ENCODE results near the gene AHDC1.

- TF ChIP-seq, protein P1, sequence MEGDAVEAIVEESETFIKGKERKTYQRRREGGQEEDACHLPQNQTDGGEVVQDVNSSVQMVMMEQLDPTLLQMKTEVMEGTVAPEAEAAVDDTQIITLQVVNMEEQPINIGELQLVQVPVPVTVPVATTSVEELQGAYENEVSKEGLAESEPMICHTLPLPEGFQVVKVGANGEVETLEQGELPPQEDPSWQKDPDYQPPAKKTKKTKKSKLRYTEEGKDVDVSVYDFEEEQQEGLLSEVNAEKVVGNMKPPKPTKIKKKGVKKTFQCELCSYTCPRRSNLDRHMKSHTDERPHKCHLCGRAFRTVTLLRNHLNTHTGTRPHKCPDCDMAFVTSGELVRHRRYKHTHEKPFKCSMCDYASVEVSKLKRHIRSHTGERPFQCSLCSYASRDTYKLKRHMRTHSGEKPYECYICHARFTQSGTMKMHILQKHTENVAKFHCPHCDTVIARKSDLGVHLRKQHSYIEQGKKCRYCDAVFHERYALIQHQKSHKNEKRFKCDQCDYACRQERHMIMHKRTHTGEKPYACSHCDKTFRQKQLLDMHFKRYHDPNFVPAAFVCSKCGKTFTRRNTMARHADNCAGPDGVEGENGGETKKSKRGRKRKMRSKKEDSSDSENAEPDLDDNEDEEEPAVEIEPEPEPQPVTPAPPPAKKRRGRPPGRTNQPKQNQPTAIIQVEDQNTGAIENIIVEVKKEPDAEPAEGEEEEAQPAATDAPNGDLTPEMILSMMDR (IDR thresholded peaks at IDR 0.05 in 2 of 3, conservative IDR thresholded peaks at IDR 0.05 in 1 of 3; ENCODE audit: insufficient read depth in 2 of 3, low read depth in 1 of 3, low read length in 3 of 3): no peak
- TF ChIP-seq CEBPG (CRISPR knock-in tag; IDR thresholded peaks at IDR 0.05) (no peak), CEBPG (tag; conservative IDR thresholded peaks at IDR 0.05 in 1 of 2, IDR thresholded peaks at IDR 0.05 in 1 of 2) (no peak), RAD51 (IDR thresholded peaks at IDR 0.05; ENCODE audit: borderline replicate concordance, low read depth) (no peak), TEAD4 (IDR thresholded peaks at IDR 0.05; ENCODE audit: low read length) (no peak), TEAD4 (CRISPR knock-in tag; IDR thresholded peaks at IDR 0.05; ENCODE audit: borderline replicate concordance) (no peak), CUX1 (CRISPR knock-in tag; IDR thresholded peaks at IDR 0.05) (no peak), FOSL1 (tag; conservative IDR thresholded peaks at IDR 0.05) (no peak), ZBTB43 (CRISPR knock-in tag; IDR thresholded peaks at IDR 0.05) (no peak), CBX2 (IDR thresholded peaks at IDR 0.05; ENCODE audit: insufficient read depth, low read length, poor library complexity, severe bottlenecking) (no peak), ELF4 (CRISPR knock-in tag; IDR thresholded peaks at IDR 0.05) (no peak), ZNF398 (CRISPR knock-in tag; IDR thresholded peaks at IDR 0.05) (no peak), HMGXB4 (CRISPR knock-in tag; IDR thresholded peaks at IDR 0.05) (no peak), TCF7 (IDR thresholded peaks at IDR 0.05; ENCODE audit: borderline replicate concordance) (no peak), EZH2 (IDR thresholded peaks at IDR 0.05; ENCODE audit: borderline replicate concordance, low read depth, low read length) (no peak), BRD9 (IDR thresholded peaks at IDR 0.05; ENCODE audit: low read depth, partially characterized antibody) (no peak)
These were observed 14.6 kb upstream of the AHDC1 start for GRCh38 chr1:27618341-27619082.

Data from K562 (cell line).